H1 (cell line): ENCODE measurements around the gene AIPL1. TPM values are rescaled to one million over a fixed set of nuclear protein-coding genes. Genes with fewer than 3 reads are reported as not detected.

ENCODE experiments used
- CTCF ChIA-PET: fragments of 300-600 bp; sonication (Branson Sonifier 250); formaldehyde crosslinking; loops from one replicate; lab custom pipeline; 2021; ENCODE audit not compliant: partially characterized antibody; lab: Charles Lee
- POLR2A ChIA-PET: fragments of 300-600 bp; sonication (Branson Sonifier 250); formaldehyde crosslinking; loops from one replicate; lab custom pipeline; 2021; ENCODE audit warnings: inconsistent platforms; ENCODE audit not compliant: partially characterized antibody; lab: Charles Lee
- DNase-seq, 2 experiments: peaks; one replicate each; pipeline versions ENCODE4 v3.0.0 to v3.0.0-alpha.2; 2010 to 2022; ENCODE audit warnings: low spot score in 2 of 2, low read depth in 1 of 2, mixed read lengths in 1 of 2
- FAIRE-seq: peaks from 2 replicates; lab custom pipeline; 2011; peaks lifted over from hg19 to GRCh38; lab: Jason Lieb, UNC
- H2AFZ ChIP-seq: 2 replicates; pipeline ENCODE4 v1.8.1; 2012; ENCODE audit warnings: low read length, inconsistent platforms
- H2AK5ac ChIP-seq: 2 replicates; pipeline ENCODE4 v1.6.1; 2013; ENCODE audit warnings: low read depth, low read length
- H2BK120ac ChIP-seq: replicated peaks from 2 replicates; pipeline ENCODE3; 2013; ENCODE audit warnings: low read depth, low read length, inconsistent platforms
- H2BK12ac ChIP-seq: 2 replicates; pipeline ENCODE4 v1.6.1; 2013; ENCODE audit warnings: low read depth, low read length
- H2BK15ac ChIP-seq: 2 replicates; pipeline ENCODE4 v1.6.1; 2013; ENCODE audit warnings: low read length
- H2BK20ac ChIP-seq: 2 replicates; pipeline ENCODE4 v1.6.1; 2013; ENCODE audit warnings: low read length
- H2BK5ac ChIP-seq: 2 replicates; pipeline ENCODE4 v1.6.1; 2013; ENCODE audit warnings: low read depth, low read length
- H3K14ac ChIP-seq: 2 replicates; pipeline ENCODE4 v1.6.1; 2013; ENCODE audit warnings: inconsistent platforms; ENCODE audit not compliant: insufficient read length
- H3K18ac ChIP-seq: 2 replicates; pipeline ENCODE4 v1.6.1; 2013; ENCODE audit warnings: low read length; ENCODE audit errors: extremely low read depth
- H3K23ac ChIP-seq: 2 replicates; pipeline ENCODE4 v1.6.1; 2013; ENCODE audit warnings: inconsistent platforms; ENCODE audit not compliant: insufficient read length
- H3K23me2 ChIP-seq: 2 replicates; pipeline ENCODE4 v1.6.1; 2013; ENCODE audit warnings: low read depth, low read length
- H3K27ac ChIP-seq: 2 replicates; pipeline ENCODE4 v1.6.1; 2011; ENCODE audit warnings: low read depth, low read length, inconsistent platforms
- H3K27me3 ChIP-seq, 4 experiments: replicated peaks in 1 of 4; 1 replicate in 1 of 4; 2 replicates in 3 of 4; pipeline versions ENCODE4 v1.6.1 to v1.8.1; 2011 to 2013; ENCODE audit warnings: low read length in 3 of 4, mild to moderate bottlenecking in 3 of 4, inconsistent platforms in 2 of 4, mixed read lengths in 2 of 4, moderate library complexity in 1 of 4; ENCODE audit not compliant: control insufficient read depth in 3 of 4, insufficient read depth in 3 of 4; ENCODE audit errors: extremely low read depth in 1 of 4
- H3K36me3 ChIP-seq, 4 experiments: 2 replicates each; pipeline versions ENCODE4 v1.6.1 to v1.8.1; 2011 to 2013; ENCODE audit warnings: mild to moderate bottlenecking in 4 of 4, low read length in 3 of 4, moderate library complexity in 2 of 4, control low read depth in 1 of 4, inconsistent platforms in 1 of 4; ENCODE audit not compliant: insufficient read depth in 4 of 4, control insufficient read depth in 2 of 4
- H3K4ac ChIP-seq: replicated peaks from 2 replicates; pipeline ENCODE3; 2013; ENCODE audit warnings: low read length, low read depth, mixed read lengths, inconsistent platforms; ENCODE audit not compliant: insufficient read length
- H3K4me1 ChIP-seq, 4 experiments: replicated peaks in 1 of 4; 1 replicate in 1 of 4; 2 replicates in 3 of 4; pipeline versions ENCODE4 v1.6.1 to v1.8.1; 2011 to 2013; ENCODE audit warnings: low read length in 3 of 4, inconsistent platforms in 2 of 4, mixed read lengths in 1 of 4; ENCODE audit not compliant: insufficient read depth in 4 of 4, control insufficient read depth in 3 of 4
- H3K4me2 ChIP-seq, 2 experiments: 2 replicates each; pipeline versions ENCODE4 v1.6.1 to v1.8.1; 2011 to 2013; ENCODE audit warnings: low read depth in 2 of 2, low read length in 2 of 2, control low read depth in 1 of 2, inconsistent platforms in 1 of 2, mild to moderate bottlenecking in 1 of 2; ENCODE audit not compliant: insufficient read depth in 1 of 2
- H3K4me3 ChIP-seq, 4 experiments: fragments of 200-600, 300-600 bp in 1 of 4; sonication (generic), shearing (Covaris generic), sonication (Bioruptor Twin) in 1 of 4; 2 replicates each; pipeline versions ENCODE4 v1.5.1 to v1.8.1; 2011 to 2016; ENCODE audit warnings: low read length in 4 of 4, low read depth in 3 of 4, control low read depth in 2 of 4, inconsistent platforms in 2 of 4, mild to moderate bottlenecking in 2 of 4, mixed read lengths in 1 of 4, moderate library complexity in 1 of 4; ENCODE audit not compliant: insufficient read depth in 2 of 4; ENCODE audit errors: extremely low read depth in 1 of 4
- H3K56ac ChIP-seq: replicated peaks from 2 replicates; pipeline ENCODE3; 2013; ENCODE audit warnings: low read depth, mild to moderate bottlenecking, mixed read lengths, low read length, inconsistent platforms; ENCODE audit not compliant: insufficient read length
- H3K79me1 ChIP-seq: 2 replicates; pipeline ENCODE4 v1.6.1; 2013; ENCODE audit warnings: low read depth, low read length, control low read depth
- H3K79me2 ChIP-seq, 2 experiments: 2 replicates each; pipeline versions ENCODE4 v1.6.1 to v1.8.1; 2012 to 2013; ENCODE audit warnings: low read length in 2 of 2, mild to moderate bottlenecking in 2 of 2, inconsistent platforms in 1 of 2; ENCODE audit not compliant: insufficient read depth in 2 of 2, control insufficient read depth in 1 of 2
- H3K9ac ChIP-seq, 4 experiments: replicated peaks in 1 of 4; 1 replicate in 1 of 4; 2 replicates in 3 of 4; pipeline versions ENCODE4 v1.6.1 to v1.8.1; 2011 to 2013; ENCODE audit warnings: low read depth in 3 of 4, low read length in 3 of 4, control low read depth in 2 of 4, mild to moderate bottlenecking in 2 of 4, moderate library complexity in 2 of 4, inconsistent platforms in 1 of 4; ENCODE audit errors: extremely low read depth in 1 of 4
- H3K9me3 ChIP-seq, 2 experiments: 2 replicates each; pipeline versions ENCODE4 v1.6.1 to v1.8.1; 2012 to 2013; ENCODE audit warnings: mild to moderate bottlenecking in 2 of 2, moderate library complexity in 2 of 2, control low read depth in 1 of 2, inconsistent platforms in 1 of 2, low read depth in 1 of 2, low read length in 1 of 2, mixed read lengths in 1 of 2; ENCODE audit not compliant: insufficient read depth in 2 of 2
- H4K20me1 ChIP-seq, 2 experiments: replicated peaks in 1 of 2; 2 replicates each; pipeline versions ENCODE3 to v1.8.1; 2011 to 2013; ENCODE audit warnings: inconsistent platforms in 2 of 2, low read length in 2 of 2, mild to moderate bottlenecking in 1 of 2; ENCODE audit not compliant: insufficient read depth in 2 of 2, control insufficient read depth in 1 of 2
- H4K5ac ChIP-seq: 2 replicates; pipeline ENCODE4 v1.6.1; 2013; ENCODE audit warnings: low read length, low read depth, mixed read lengths, inconsistent platforms; ENCODE audit not compliant: insufficient read length
- H4K8ac ChIP-seq: 2 replicates; pipeline ENCODE4 v1.8.0; 2013; ENCODE audit warnings: mild to moderate bottlenecking, moderate library complexity, low read length, inconsistent platforms; ENCODE audit not compliant: insufficient read depth; ENCODE audit errors: extremely low read depth
- H4K91ac ChIP-seq: replicated peaks from 2 replicates; pipeline ENCODE3; 2013; ENCODE audit warnings: low read length, mixed read lengths, inconsistent platforms; ENCODE audit not compliant: insufficient read length
- BCL11A ChIP-seq, 2 experiments: IDR thresholded peaks; one replicate each; pipeline ENCODE4 v1.6.1; 2011; ENCODE audit warnings: low read depth in 2 of 2, low read length in 2 of 2, mild to moderate bottlenecking in 2 of 2
- CTBP2 ChIP-seq: IDR thresholded peaks from 2 replicates; pipeline ENCODE4 v1.7.0; 2011; ENCODE audit warnings: borderline replicate concordance, mild to moderate bottlenecking, moderate library complexity, mixed read lengths, low read length; ENCODE audit not compliant: insufficient read depth, insufficient read length
- EP300 ChIP-seq, 2 experiments: IDR thresholded peaks; 1 replicate in 1 of 2; 2 replicates in 1 of 2; pipeline ENCODE4 v1.6.1; 2011 to 2012; ENCODE audit warnings: low read depth in 2 of 2, low read length in 2 of 2, mild to moderate bottlenecking in 2 of 2, borderline replicate concordance in 1 of 2, inconsistent platforms in 1 of 2, moderate library complexity in 1 of 2
- JUND ChIP-seq: IDR thresholded peaks from 2 replicates; pipeline ENCODE4 v1.6.1; 2011; ENCODE audit warnings: mild to moderate bottlenecking, improper control_type of control experiment, low read length
- SP1 ChIP-seq: IDR thresholded peaks from 2 replicates; pipeline ENCODE4 v1.6.1; 2011; ENCODE audit warnings: low read depth, low read length
- TAF7 ChIP-seq: optimal IDR thresholded peaks from 2 replicates; pipeline ENCODE3; 2011; ENCODE audit warnings: low read depth, mild to moderate bottlenecking, inconsistent platforms, low read length, moderate library complexity, borderline replicate concordance
- TEAD4 ChIP-seq: IDR thresholded peaks from 2 replicates; pipeline ENCODE4 v1.6.1; 2012; ENCODE audit warnings: low read depth, low read length, inconsistent platforms, mixed read lengths
- WGBS, 2 experiments: shearing (Covaris generic) in 1 of 2; methylation state at CpG; one replicate each; pipeline versions ENCODE4 v1.1.6 to v1.1.7; 2013 to 2015; ENCODE audit warnings: low lambda C conversion rate in 2 of 2, mixed read lengths in 2 of 2, inconsistent platforms in 1 of 2, low coverage in 1 of 2, missing lambda C conversion rate in 1 of 2; ENCODE audit not compliant: insufficient replicate concordance in 2 of 2, insufficient coverage in 1 of 2, insufficient read length in 1 of 2; ENCODE audit errors: extremely low coverage in 1 of 2, missing lambda C conversion rate in 1 of 2; 5-methylcytosine and 5-hydroxymethylcytosine counted together
- polyA plus RNA-seq, 7 experiments: library from polyadenylated mRNA; depleted of rRNA in 3 of 7; stranded (reverse) in 5 of 7; unstranded in 2 of 7; fragments of >200 nt in 5 of 7; fragments of 200-250 nt in 2 of 7; gene quantifications; 1 replicate in 5 of 7; 2 replicates in 1 of 7; 4 replicates in 1 of 7; pipeline versions ENCODE4 v1.2.1 to v1.2.3, GENCODE V29; 2011 to 2013; ENCODE audit warnings: missing spikeins in 2 of 7, mixed read lengths in 2 of 7
- total RNA-seq: library from RNA; stranded (reverse); fragmentation: NEBNext Ultra II Directional; extraction: Animal tissue kit (Norgen Biotek cat#: 25700); gene quantifications from 2 replicates; pipeline ENCODE4 v1.2.1, GENCODE V29; 2021

Gene AIPL1
- total and polyA plus RNA-seq, 2 of the 8 experiments (the other 6 are each of a cell fraction or from before 2014, with no cell fraction given), result 0.56 to 0.71 TPM

- H3K27ac ChIP-seq, result no peak overlapping the region
- WGBS, 2 experiments, result 91% methylated on average over 10 of the region's 10 CpGs; no CpG with 5 or more reads in 1 of the 2 experiments
- FAIRE-seq, result no peak
Observed at GRCh38 chr17:6408735-6409134, 26.2 kb downstream of the AIPL1 start.

More at GRCh38 chr17:6408735-6409134, 26.2 kb downstream of the AIPL1 start:
- Histone ChIP-seq H3K4me2 (no peak overlapping the region), H3K14ac (no peak overlapping the region), H2BK12ac (no peak overlapping the region), H2BK15ac (no peak overlapping the region), H3K9ac (no peak overlapping the region), H3K36me3 (no peaks in the 10 kb centered on the region), H3K23ac (no peak overlapping the region), H4K20me1 (no peaks in the 10 kb centered on the region), H2BK120ac (no peak overlapping the region), H3K18ac (no peak overlapping the region), H2BK5ac (no peak overlapping the region), H4K91ac (no peak overlapping the region), H3K4me3 (no peak overlapping the region), H3K4me1 (no peaks in the 10 kb centered on the region), H4K8ac (no peak overlapping the region), H3K4ac (no peak overlapping the region), H3K23me2 (no peaks in the 10 kb centered on the region), H2AK5ac (no peak overlapping the region), H3K27me3 (no peaks in the 10 kb centered on the region; a peak in 1 of 7 replicates), H2BK20ac (no peak overlapping the region), H3K79me1 (no peaks in the 10 kb centered on the region), H3K79me2 (no peaks in the 10 kb centered on the region), H3K56ac (no peak overlapping the region), H3K9me3 (no peaks in the 10 kb centered on the region), H4K5ac (no peak overlapping the region), H2AFZ (no peak overlapping the region)
- DNase-seq, result no peak
- ChIA-PET POLR2A (no interaction called here), CTCF (interaction anchor here (0.6 to 1.5 kb wide), 5 partner anchors 8 to 820 kb away, joined by 3 to 6 read pairs (median 3); no protein-coding TSS in a partner anchor)
- no peak for TF ChIP-seq JUND
- no peak for TF ChIP-seq TEAD4
- TF ChIP-seq EP300 (IDR thresholded peaks at IDR 0.05; ENCODE audit: borderline replicate concordance in 1 of 2, low read depth in 2 of 2, low read length in 2 of 2), result no peak
- no peak for TF ChIP-seq CTBP2
- TF ChIP-seq BCL11A (IDR thresholded peaks at IDR 0.05; ENCODE audit: low read depth in 2 of 2, low read length in 2 of 2), result no peak
- TF ChIP-seq TAF7, result no peak
- no peak for TF ChIP-seq SP1
